Measurements from ENCODE around the gene ITGBL1.

ITGBL1 gene

GRCh38 chr13:101572456-101572855 is 120.0 kb downstream of the ITGBL1 start:
- DNase-seq = no peak

DNA sequence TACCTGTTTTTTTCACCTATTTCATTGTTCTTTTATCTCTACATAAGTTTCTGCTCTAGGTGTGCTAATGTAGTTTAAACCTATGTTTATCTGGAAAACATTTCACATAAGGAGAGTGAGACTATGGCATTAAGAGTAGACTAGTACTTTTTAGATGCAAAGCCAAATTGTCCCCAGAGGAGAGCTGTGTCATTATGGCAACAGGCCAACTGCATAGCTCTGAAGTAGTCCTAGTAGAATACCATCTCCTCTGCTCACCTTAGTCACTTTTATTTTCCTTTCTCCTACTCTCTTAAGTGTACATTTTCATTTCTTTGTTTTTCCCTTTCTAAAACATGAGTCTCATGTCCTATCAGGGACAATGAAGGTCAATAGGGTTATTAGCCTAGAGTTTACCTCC is 123.1 kb downstream of the ITGBL1 start:
- no peak for DNase-seq

- no peak for DNase-seq
These were observed 124.0 kb downstream of the ITGBL1 start for GRCh38 chr13:101576455-101576854.

DNA sequence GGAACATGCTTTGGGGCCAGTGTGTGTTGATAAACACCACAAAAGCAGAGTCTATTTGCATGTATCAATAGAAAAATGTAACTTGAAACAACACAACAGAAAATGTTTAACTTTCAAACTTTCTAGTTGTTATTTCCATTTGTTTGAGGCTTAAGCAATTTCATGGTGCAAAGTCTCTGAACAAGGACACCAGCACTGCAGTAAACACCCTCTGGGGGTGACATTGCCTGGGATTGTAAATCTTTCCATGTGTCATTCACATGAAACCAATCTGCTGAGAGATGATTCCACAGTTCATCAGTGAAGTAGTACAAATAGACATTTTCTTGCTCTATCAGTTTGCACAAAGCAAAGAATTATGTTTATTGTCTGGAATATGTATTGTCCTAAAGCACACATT is 124.5 kb downstream of the ITGBL1 start:
- no peak for DNase-seq

DNA sequence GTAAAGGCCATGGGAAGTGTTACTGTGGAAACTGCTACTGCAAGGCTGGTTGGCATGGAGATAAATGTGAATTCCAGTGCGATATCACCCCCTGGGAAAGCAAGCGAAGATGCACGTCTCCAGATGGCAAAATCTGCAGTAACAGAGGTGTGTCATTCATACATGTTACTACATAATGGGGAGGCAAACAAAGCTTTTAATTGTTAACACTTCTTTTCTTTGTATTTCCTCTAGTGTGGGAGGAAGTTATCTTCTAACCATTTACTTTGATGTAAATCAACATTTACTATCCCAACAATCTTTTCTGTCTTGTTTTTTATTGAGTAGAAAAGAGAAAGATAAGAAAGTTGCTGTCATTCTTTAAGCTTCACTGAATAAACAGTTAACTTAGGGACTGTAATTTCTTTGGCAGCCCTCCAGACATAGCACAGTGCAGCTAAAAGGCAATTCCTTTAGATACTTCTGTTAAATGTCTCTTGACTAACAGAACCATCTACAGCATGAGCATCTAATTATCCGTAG is 126.9 kb downstream of the ITGBL1 start:
- DNase-seq = no peak

- DNase-seq = no peak
These were observed 131.9 kb downstream of the ITGBL1 start for GRCh38 chr13:101584331-101584730.

- no peak for DNase-seq
These were observed 138.0 kb downstream of the ITGBL1 start for GRCh38 chr13:101590479-101590878.

- DNase-seq = no peak
These were observed 142.5 kb downstream of the ITGBL1 start for GRCh38 chr13:101594936-101595335.

GRCh38 chr13:101596803-101597202 is 144.3 kb downstream of the ITGBL1 start:
- no peak for DNase-seq

GRCh38 chr13:101611491-101612475 is 159.3 kb downstream of the ITGBL1 start:
- DNase-seq = no peak

- DNase-seq = no peak
These were observed 160.3 kb downstream of the ITGBL1 start for GRCh38 chr13:101612735-101613134.

DNA sequence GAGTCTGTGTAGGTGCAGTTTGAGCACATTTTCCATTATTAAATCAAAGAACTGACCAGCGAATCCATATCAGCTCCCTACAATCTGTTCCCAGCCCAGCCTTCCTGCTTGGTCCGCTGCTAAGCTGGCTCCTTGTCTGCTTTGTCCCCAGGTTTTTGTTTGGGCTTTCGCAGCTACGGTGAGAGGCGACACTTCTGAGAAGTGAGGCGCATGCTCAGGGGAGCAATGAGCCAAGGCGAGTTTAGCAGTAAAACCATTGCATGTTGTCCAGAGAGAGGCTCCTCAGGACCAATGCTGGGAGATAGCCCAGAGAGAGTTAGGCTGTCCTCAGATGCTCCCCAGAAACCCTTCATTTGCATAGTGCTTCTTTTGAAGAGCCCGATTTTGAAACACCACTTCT is 162.0 kb downstream of the ITGBL1 start:
- DNase-seq = no peak

GRCh38 chr13:101618440-101619187 is 166.1 kb downstream of the ITGBL1 start:
- no peak for DNase-seq

- no peak for DNase-seq
These were observed 168.6 kb downstream of the ITGBL1 start for GRCh38 chr13:101621099-101621498.

GRCh38 chr13:101623470-101624209 is 171.2 kb downstream of the ITGBL1 start:
- no peak for DNase-seq

GRCh38 chr13:101624210-101624922 is 171.9 kb downstream of the ITGBL1 start:
- DNase-seq = no peak

DNA sequence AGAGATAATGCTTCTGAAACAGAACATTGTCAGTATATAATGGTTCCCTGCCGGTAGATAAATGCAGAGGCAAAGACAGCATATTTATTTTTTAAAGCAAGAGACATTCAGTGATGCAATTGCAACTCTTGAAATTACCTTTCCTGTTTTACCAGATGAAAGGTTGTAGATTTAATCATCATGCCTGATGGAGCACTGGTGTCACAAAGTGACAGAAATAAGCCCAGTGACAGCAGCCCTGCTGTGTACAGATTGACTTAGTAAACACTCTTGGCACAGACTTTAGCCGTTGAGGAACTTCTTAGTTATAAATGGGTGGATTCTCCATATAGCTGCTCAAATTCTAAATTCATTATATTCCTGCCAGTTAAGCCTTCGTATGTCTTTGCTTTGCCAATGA is 172.5 kb downstream of the ITGBL1 start:
- DNase-seq = no peak

GRCh38 chr13:101626925-101627555 is 174.6 kb downstream of the ITGBL1 start:
- no peak for DNase-seq

DNA sequence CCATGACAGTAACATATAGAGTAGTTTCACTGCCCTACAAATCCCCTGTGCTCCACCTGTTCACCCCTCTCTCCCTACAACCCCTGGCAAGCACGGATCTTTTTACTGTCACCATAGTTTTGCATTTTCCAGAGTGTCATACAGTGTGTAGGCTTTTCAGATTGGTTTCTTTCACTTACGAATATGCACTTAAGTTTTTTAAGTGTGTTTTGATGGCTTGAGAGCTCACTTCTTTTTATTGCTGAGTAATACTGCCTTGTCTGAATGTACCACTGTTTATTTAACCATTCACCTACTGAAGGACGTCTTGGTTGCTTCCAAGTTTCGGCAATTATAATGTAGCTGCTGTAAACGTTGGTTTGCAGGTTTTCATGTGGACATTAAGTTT is 175.1 kb downstream of the ITGBL1 start:
- no peak for DNase-seq

DNA sequence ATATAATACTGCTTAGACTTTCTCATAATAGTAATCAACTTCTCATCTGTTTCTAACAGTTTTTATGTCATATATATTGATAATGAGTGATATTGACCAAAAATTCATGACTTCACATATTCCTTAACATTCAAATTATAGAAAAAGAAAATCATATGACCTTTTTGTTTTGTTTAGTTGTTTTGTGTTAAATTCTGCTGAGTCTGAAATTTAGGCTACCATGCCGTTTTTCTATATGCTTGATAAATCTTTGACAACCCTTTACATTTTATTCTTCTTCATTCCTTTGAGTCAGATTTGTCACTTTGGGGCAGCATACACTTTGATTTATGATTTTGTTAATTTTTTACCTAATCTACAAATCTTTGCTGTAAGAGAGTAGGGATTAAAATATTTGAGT is 176.4 kb downstream of the ITGBL1 start:
- DNase-seq = no peak

- no peak for DNase-seq
These were observed 178.9 kb downstream of the ITGBL1 start for GRCh38 chr13:101631395-101631794.

DNA sequence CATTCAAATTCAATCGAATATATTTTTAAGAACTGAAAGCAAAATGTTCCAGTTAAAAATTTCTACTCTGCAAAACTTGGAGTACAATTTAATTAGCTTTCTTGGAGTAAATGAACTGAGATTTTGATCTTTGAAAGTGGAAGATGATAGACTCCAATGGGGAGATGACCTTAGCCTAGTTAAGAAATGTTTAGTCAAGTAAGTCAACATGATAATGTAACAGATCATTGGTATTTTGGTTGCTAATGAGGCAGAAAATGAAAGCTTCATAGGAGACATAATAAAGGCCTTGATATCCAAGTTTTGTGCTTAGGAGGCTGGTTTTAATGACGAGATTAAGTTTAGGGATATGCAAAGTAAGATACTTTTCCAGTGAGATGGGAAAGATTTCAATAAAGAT is 181.7 kb downstream of the ITGBL1 start:
- no peak for DNase-seq

Data from NCI-H524 treated with DMSO at 0.1 percent for 48 hours (cell line).